BLaER1 treated with 17β-estradiol and CSF1 and Interleukin-3, amounts not matched to agents 10 nM and 100 nM (cell line): ENCODE measurements around the gene SYNGR3.
"Not testable (repeated sequence)": the region's sequence is repeated elsewhere in the genome, so short reads cannot be mapped to it uniquely, and the experiment has no call there.

Experiments
- H3K27ac ChIP-seq, 11 experiments: shearing (Covaris generic); formaldehyde crosslinking; 2 replicates each; pipeline ENCODE4 v1.8.1; 2022
- H3K27me3 ChIP-seq, 11 experiments: shearing (Covaris generic); formaldehyde crosslinking; 2 replicates each; pipeline ENCODE4 v1.8.1; 2022
- H3K36me3 ChIP-seq, 11 experiments: shearing (Covaris generic); formaldehyde crosslinking; 2 replicates each; pipeline ENCODE4 v1.8.1; 2022
- H3K4me1 ChIP-seq, 10 experiments: shearing (Covaris generic); formaldehyde crosslinking; 2 replicates each; pipeline ENCODE4 v1.8.1; 2022
- H3K4me2 ChIP-seq, 11 experiments: shearing (Covaris generic); formaldehyde crosslinking; 2 replicates each; pipeline ENCODE4 v1.8.1; 2022
- H3K4me3 ChIP-seq, 10 experiments: shearing (Covaris generic); formaldehyde crosslinking; 2 replicates each; pipeline ENCODE4 v1.8.1; 2022
- H3K9ac ChIP-seq, 11 experiments: shearing (Covaris generic); formaldehyde crosslinking; 2 replicates each; pipeline ENCODE4 v1.8.1; 2022
- H3K9me3 ChIP-seq, 11 experiments: shearing (Covaris generic); formaldehyde crosslinking; replicated peaks in 1 of 11; 2 replicates each; pipeline ENCODE4 v1.8.1; 2022
- H4K20me1 ChIP-seq, 11 experiments: shearing (Covaris generic); formaldehyde crosslinking; 2 replicates each; pipeline ENCODE4 v1.8.1; 2022
- Cebpa-rat ChIP-seq, 11 experiments: shearing (Covaris generic); IDR thresholded peaks; 2 replicates each; pipeline ENCODE4 v1.8.1; 2022

Gene SYNGR3

GRCh38 chr16:2007081-2007836 lies 17.5 kb downstream of the SYNGR3 start:
- peak overlapping the region; percentile 86 to 99 (median 97) for H3K9ac ChIP-seq
- peaks cover 59 to 77% (median 64%) of the 10 kb centered on the region in 10 experiments for H3K4me1 ChIP-seq

GRCh38 chr16:2008009-2008526 lies 18.3 kb downstream of the SYNGR3 start:
- TF ChIP-seq Cebpa-rat (IDR thresholded peaks at IDR 0.05): no peak
- Histone ChIP-seq H3K36me3 (peaks cover 5 to 43% (median 27%) of the 10 kb centered on the region in 11 experiments), H4K20me1 (peaks cover 55 to 64% (median 62%) of the 10 kb centered on the region in 11 experiments), H3K27me3 (no peaks in the 10 kb centered on the region), H3K4me3 (peak overlapping the region; percentile 81 to 100 (median 96)), H3K27ac (peak overlapping the region; percentile 32 to 97 (median 94); a peak in 19 of 22 replicates), H3K4me2 (peak overlapping the region; percentile 94 to 100 (median 98)), H3K9ac (peak overlapping the region; percentile 86 to 99 (median 97)), H3K9me3 (no peaks in the 10 kb centered on the region), H3K4me1 (peaks cover 59 to 77% (median 64%) of the 10 kb centered on the region in 10 experiments)

More at GRCh38 chr16:2007081-2007836, 17.5 kb downstream of the SYNGR3 start:
- peak overlapping the region; percentile 81 to 100 (median 96) for H3K4me3 ChIP-seq
- H3K9me3 ChIP-seq: no peaks in the 10 kb centered on the region
- peaks cover 56 to 72% (median 70%) of the 10 kb centered on the region in 11 experiments for H4K20me1 ChIP-seq
- H3K4me2 ChIP-seq: peak overlapping the region; percentile 94 to 100 (median 98)
- H3K36me3 ChIP-seq: peaks cover 13 to 51% (median 35%) of the 10 kb centered on the region in 11 experiments
- TF ChIP-seq Cebpa-rat (IDR thresholded peaks at IDR 0.05): no peak
- peak overlapping the region; percentile 32 to 97 (median 94); a peak in 19 of 22 replicates for H3K27ac ChIP-seq
- H3K27me3 ChIP-seq: no peaks in the 10 kb centered on the region

- peak overlapping the region; percentile 60 to 97 (median 94) for H3K27ac ChIP-seq
- H3K4me1 ChIP-seq: peaks cover 59 to 78% (median 60%) of the 10 kb centered on the region in 10 experiments
Measured at GRCh38 chr16:2008631-2009163, 18.9 kb downstream of the SYNGR3 start.

GRCh38 chr16:2009164-2009711 lies 19.5 kb downstream of the SYNGR3 start:
- peaks cover 44 to 52% (median 50%) of the 10 kb centered on the region in 11 experiments for H4K20me1 ChIP-seq
- H3K27ac ChIP-seq: peak overlapping the region; percentile 60 to 97 (median 94)
- no peak for TF ChIP-seq Cebpa-rat (IDR thresholded peaks at IDR 0.05)
- H3K4me1 ChIP-seq: peaks cover 53 to 76% (median 55%) of the 10 kb centered on the region in 10 experiments
- H3K27me3 ChIP-seq: no peaks in the 10 kb centered on the region
- H3K36me3 ChIP-seq: peaks cover 0 to 35% (median 20%) of the 10 kb centered on the region in 11 experiments; a peak in 15 of 22 replicates
- peak overlapping the region; percentile 86 to 99 (median 97) for H3K9ac ChIP-seq
- H3K4me3 ChIP-seq: peak overlapping the region; percentile 81 to 100 (median 96)
- peak overlapping the region; percentile 94 to 100 (median 98) for H3K4me2 ChIP-seq
- H3K9me3 ChIP-seq: no peaks in the 10 kb centered on the region

More at GRCh38 chr16:2008631-2009163, 18.9 kb downstream of the SYNGR3 start:
- peaks cover 49 to 57% (median 56%) of the 10 kb centered on the region in 11 experiments for H4K20me1 ChIP-seq
- peak overlapping the region; percentile 94 to 100 (median 98) for H3K4me2 ChIP-seq
- H3K9me3 ChIP-seq: no peaks in the 10 kb centered on the region
- peak in 3 of 11 experiments; percentile 9 to 77 (median 52); a peak in 2 of 22 replicates for TF ChIP-seq Cebpa-rat (IDR thresholded peaks at IDR 0.05)
- no peaks in the 10 kb centered on the region for H3K27me3 ChIP-seq
- H3K36me3 ChIP-seq: peaks cover 0 to 37% (median 20%) of the 10 kb centered on the region in 11 experiments; a peak in 16 of 22 replicates
- H3K4me3 ChIP-seq: peak overlapping the region; percentile 81 to 100 (median 96)
- peak overlapping the region; percentile 86 to 99 (median 97) for H3K9ac ChIP-seq

- peak within 1 kb of the TSS; percentile 86 to 99 (median 97) for H3K9ac ChIP-seq
- H3K4me2 ChIP-seq: peak within 1 kb of the TSS; percentile 94 to 100 (median 98)
- no peak for TF ChIP-seq Cebpa-rat (IDR thresholded peaks at IDR 0.05)
- peak within 1 kb of the TSS; percentile 60 to 97 (median 94) for H3K27ac ChIP-seq
- H3K36me3 ChIP-seq: peaks cover 0 to 32% (median 13%) of the 10 kb centered on the region in 11 experiments; a peak in 14 of 22 replicates
- H4K20me1 ChIP-seq: peaks cover 37 to 45% (median 43%) of the 10 kb centered on the region in 11 experiments
- no peaks in the 10 kb centered on the region for H3K27me3 ChIP-seq
- peaks cover 47 to 76% (median 50%) of the 10 kb centered on the region in 10 experiments for H3K4me1 ChIP-seq
- no peaks in the 10 kb centered on the region for H3K9me3 ChIP-seq
- peak within 1 kb of the TSS; percentile 81 to 100 (median 96) for H3K4me3 ChIP-seq
Measured at GRCh38 chr16:2009791-2010510, 20.2 kb downstream of the SYNGR3 start, which contains the start of gene ZNF598. ZNF598 (minus strand) TSS chr16:2009821.

- H3K4me2 ChIP-seq: peak overlapping the region in 3 of 11 experiments; percentile 5 to 96 (median 93); a peak in 4 of 22 replicates
- H4K20me1 ChIP-seq: peaks cover 19 to 27% (median 26%) of the 10 kb centered on the region in 11 experiments
- H3K36me3 ChIP-seq: peaks cover 0 to 16% (median 10%) of the 10 kb centered on the region in 11 experiments; a peak in 14 of 22 replicates
- H3K27me3 ChIP-seq, H3K4me3 ChIP-seq, H3K27ac ChIP-seq, H3K9me3 ChIP-seq, H3K9ac ChIP-seq: not testable (repeated sequence)
- peaks cover 43 to 76% (median 50%) of the 10 kb centered on the region in 10 experiments for H3K4me1 ChIP-seq
Measured at GRCh38 chr16:2011726-2012125, 22.0 kb downstream of the SYNGR3 start.

- H3K4me2 ChIP-seq: no peak overlapping the region; a peak in 1 of 22 replicates
- H3K4me3 ChIP-seq: no peak overlapping the region
- H3K27me3 ChIP-seq: peaks cover under 1 to 14% (median 10%) of the 10 kb centered on the region in 11 experiments; a peak in 19 of 22 replicates
- H3K9ac ChIP-seq: peak overlapping the region in 2 of 11 experiments; percentile 8 to 14; a peak in 1 of 22 replicates
- H4K20me1 ChIP-seq: peaks cover 1 to 9% (median 8%) of the 10 kb centered on the region in 11 experiments; a peak in 21 of 22 replicates
- no peaks in the 10 kb centered on the region for H3K36me3 ChIP-seq
- TF ChIP-seq Cebpa-rat (IDR thresholded peaks at IDR 0.05): no peak
- no peaks in the 10 kb centered on the region for H3K9me3 ChIP-seq
- peak overlapping the region in 3 of 11 experiments; percentile 10 to 89 (median 13); a peak in 2 of 22 replicates for H3K27ac ChIP-seq
- peaks cover 25 to 63% (median 33%) of the 10 kb centered on the region in 10 experiments for H3K4me1 ChIP-seq
Measured at GRCh38 chr16:2013527-2013926, 23.8 kb downstream of the SYNGR3 start.
